ENCODE data around the gene PCOLCE2. TPM values are rescaled to one million over a fixed set of nuclear protein-coding genes. Genes with fewer than 3 reads are reported as not detected.

Gene PCOLCE2
- total RNA-seq, 1 experiment from 2014 or later = 14.6 TPM

DNA sequence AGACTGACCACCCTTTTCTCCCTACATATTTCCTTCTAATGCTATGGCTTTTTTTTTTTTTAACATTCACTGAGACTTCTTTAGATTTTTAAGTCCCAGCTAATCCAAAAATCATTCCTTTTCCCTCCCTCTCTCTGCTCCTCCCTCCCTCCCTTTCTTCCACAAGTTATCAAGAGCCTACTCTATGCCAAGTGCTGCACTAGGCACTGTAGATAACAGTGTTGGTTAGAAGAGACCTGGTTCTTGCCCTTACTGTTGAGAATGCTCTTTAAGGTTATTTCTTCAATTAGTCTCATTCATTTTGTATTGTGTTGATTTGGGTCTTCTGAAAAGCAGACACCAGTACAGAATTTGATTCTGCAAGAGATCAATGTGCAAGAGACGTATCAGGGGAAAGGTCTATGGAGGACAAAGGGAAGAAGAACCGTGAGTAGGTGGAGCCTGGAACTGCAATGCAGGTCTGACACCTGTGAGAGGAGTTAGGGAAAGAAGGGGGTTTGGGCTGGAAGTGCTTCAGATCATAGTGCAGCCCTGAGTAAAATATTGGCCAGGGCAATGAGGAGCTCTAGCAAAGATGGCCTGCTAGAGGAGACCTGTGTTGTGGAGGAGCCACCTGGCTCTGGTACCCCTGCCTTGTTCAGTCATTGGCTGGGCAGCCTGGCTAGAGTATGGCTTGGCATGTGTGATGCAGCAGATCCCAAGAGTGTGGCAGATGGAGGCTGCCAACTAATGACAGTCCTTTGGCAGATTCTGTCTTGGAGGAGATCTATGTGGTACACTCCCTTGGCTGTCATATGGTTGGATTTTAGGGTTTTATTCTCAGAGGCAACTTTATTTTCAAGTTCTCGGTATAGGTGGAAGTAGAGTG lies 9.7 kb upstream of the PCOLCE2 start:
- intact Hi-C loops (cut with micrococcal nuclease; ENCODE audit: unreplicated experiment) = no loop called here
- H3K27ac ChIP-seq (ENCODE audit: low read length) = no peak overlapping the region
- peaks cover 3% of the 10 kb centered on the region for H3K27me3 ChIP-seq (ENCODE audit: control insufficient read depth, insufficient read depth, low read length)
- no peak overlapping the region for H3K4me3 ChIP-seq (ENCODE audit: low read depth in 2 of 2, low read length in 2 of 2)
- ChIA-PET POLR2A (no interaction called here), CTCF (interaction anchor here (1.2 kb wide), 1 partner anchor 70 kb away, joined by 4 read pairs; no protein-coding TSS in a partner anchor)
- no peak for DNase-seq (ENCODE audit: low read depth, low spot score)
- TF ChIP-seq POLR2AphosphoS5 (IDR thresholded peaks at IDR 0.05; ENCODE audit: low read depth, low read length) = no peak
- TF ChIP-seq, protein P1, sequence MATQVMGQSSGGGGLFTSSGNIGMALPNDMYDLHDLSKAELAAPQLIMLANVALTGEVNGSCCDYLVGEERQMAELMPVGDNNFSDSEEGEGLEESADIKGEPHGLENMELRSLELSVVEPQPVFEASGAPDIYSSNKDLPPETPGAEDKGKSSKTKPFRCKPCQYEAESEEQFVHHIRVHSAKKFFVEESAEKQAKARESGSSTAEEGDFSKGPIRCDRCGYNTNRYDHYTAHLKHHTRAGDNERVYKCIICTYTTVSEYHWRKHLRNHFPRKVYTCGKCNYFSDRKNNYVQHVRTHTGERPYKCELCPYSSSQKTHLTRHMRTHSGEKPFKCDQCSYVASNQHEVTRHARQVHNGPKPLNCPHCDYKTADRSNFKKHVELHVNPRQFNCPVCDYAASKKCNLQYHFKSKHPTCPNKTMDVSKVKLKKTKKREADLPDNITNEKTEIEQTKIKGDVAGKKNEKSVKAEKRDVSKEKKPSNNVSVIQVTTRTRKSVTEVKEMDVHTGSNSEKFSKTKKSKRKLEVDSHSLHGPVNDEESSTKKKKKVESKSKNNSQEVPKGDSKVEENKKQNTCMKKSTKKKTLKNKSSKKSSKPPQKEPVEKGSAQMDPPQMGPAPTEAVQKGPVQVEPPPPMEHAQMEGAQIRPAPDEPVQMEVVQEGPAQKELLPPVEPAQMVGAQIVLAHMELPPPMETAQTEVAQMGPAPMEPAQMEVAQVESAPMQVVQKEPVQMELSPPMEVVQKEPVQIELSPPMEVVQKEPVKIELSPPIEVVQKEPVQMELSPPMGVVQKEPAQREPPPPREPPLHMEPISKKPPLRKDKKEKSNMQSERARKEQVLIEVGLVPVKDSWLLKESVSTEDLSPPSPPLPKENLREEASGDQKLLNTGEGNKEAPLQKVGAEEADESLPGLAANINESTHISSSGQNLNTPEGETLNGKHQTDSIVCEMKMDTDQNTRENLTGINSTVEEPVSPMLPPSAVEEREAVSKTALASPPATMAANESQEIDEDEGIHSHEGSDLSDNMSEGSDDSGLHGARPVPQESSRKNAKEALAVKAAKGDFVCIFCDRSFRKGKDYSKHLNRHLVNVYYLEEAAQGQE (IDR thresholded peaks at IDR 0.05; ENCODE audit: insufficient read depth in 1 of 2, low read depth in 2 of 2, low read length in 1 of 2) = no peak
- TF ChIP-seq SIN3A (IDR thresholded peaks at IDR 0.05; ENCODE audit: borderline replicate concordance, insufficient read depth, low read depth, low read length) = no peak
- TF ChIP-seq, protein P2, sequence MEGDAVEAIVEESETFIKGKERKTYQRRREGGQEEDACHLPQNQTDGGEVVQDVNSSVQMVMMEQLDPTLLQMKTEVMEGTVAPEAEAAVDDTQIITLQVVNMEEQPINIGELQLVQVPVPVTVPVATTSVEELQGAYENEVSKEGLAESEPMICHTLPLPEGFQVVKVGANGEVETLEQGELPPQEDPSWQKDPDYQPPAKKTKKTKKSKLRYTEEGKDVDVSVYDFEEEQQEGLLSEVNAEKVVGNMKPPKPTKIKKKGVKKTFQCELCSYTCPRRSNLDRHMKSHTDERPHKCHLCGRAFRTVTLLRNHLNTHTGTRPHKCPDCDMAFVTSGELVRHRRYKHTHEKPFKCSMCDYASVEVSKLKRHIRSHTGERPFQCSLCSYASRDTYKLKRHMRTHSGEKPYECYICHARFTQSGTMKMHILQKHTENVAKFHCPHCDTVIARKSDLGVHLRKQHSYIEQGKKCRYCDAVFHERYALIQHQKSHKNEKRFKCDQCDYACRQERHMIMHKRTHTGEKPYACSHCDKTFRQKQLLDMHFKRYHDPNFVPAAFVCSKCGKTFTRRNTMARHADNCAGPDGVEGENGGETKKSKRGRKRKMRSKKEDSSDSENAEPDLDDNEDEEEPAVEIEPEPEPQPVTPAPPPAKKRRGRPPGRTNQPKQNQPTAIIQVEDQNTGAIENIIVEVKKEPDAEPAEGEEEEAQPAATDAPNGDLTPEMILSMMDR (IDR thresholded peaks at IDR 0.05) = no peak
- no peak for TF ChIP-seq TCF7L2 (IDR thresholded peaks at IDR 0.05; ENCODE audit: low read depth, low read length)
- H3K36me3 ChIP-seq (ENCODE audit: control insufficient read depth, insufficient read depth, low read length) = no peaks in the 10 kb centered on the region
- ATAC-seq = no peak
- BruUV-seq (replicated peaks) = no TSS peak
- in situ Hi-C loops (cut with HindIII; ENCODE audit: low pct_unique_long_range_greater_than_20kb, low sequenced_read_pairs) = no loop called here
- no peaks in the 10 kb centered on the region for H3K9me3 ChIP-seq (ENCODE audit: control insufficient read depth, insufficient read depth, low read depth, low read length)
- no peaks in the 10 kb centered on the region; the same call in 1 of the 2 replicates for H3K4me1 ChIP-seq (ENCODE audit: control insufficient read depth, insufficient read depth, low read length)

GRCh38 chr3:142897807-142898206 lies 8.9 kb upstream of the PCOLCE2 start:
- intact Hi-C loops (cut with micrococcal nuclease; ENCODE audit: unreplicated experiment) (no loop called here), in situ Hi-C loops (cut with HindIII; ENCODE audit: low pct_unique_long_range_greater_than_20kb, low sequenced_read_pairs) (no loop called here)
- BruUV-seq (replicated peaks) = no TSS peak
- Histone ChIP-seq H3K4me1 (ENCODE audit: control insufficient read depth, insufficient read depth, low read length) (no peaks in the 10 kb centered on the region; the same call in 1 of the 2 replicates), H3K27ac (ENCODE audit: low read length) (no peak overlapping the region), H3K4me3 (ENCODE audit: low read depth in 2 of 2, low read length in 2 of 2) (no peak overlapping the region), H3K9me3 (ENCODE audit: control insufficient read depth, insufficient read depth, low read depth, low read length) (no peaks in the 10 kb centered on the region), H3K36me3 (ENCODE audit: control insufficient read depth, insufficient read depth, low read length) (no peaks in the 10 kb centered on the region), H3K27me3 (ENCODE audit: control insufficient read depth, insufficient read depth, low read length) (peaks cover 3% of the 10 kb centered on the region)
- TF ChIP-seq SIN3A (IDR thresholded peaks at IDR 0.05; ENCODE audit: borderline replicate concordance, insufficient read depth, low read depth, low read length) (no peak), POLR2AphosphoS5 (IDR thresholded peaks at IDR 0.05; ENCODE audit: low read depth, low read length) (no peak), TCF7L2 (IDR thresholded peaks at IDR 0.05; ENCODE audit: low read depth, low read length) (no peak)
- TF ChIP-seq, protein P2 (IDR thresholded peaks at IDR 0.05) = no peak
- DNase-seq (ENCODE audit: low read depth, low spot score) (no peak), ATAC-seq (no peak)
- POLR2A ChIA-PET = no interaction called here
- CTCF ChIA-PET = interaction anchor here (0.7 to 1.2 kb wide), 2 partner anchors 23 to 69 kb away, joined by 3 to 4 read pairs; no protein-coding TSS in a partner anchor
